Stimulated activated CD8-positive, alpha-beta memory T cell treated with anti-CD3 and anti-CD28 coated beads, Interleukin-12 subunit alpha, Interleukin-12 subunit beta, amount 100 ng/mL, for 24 hours (primary cell): Measurements from ENCODE around the gene EFCAB3.
"Not testable (repeated sequence)": the region's sequence is repeated elsewhere in the genome, so short reads cannot be mapped to it uniquely, and the experiment has no call there.

ENCODE experiments used
- DNase-seq: peaks from one replicate; pipeline ENCODE4 v3.0.0-alpha.2; 2020; ENCODE audit errors: extremely low read depth

The EFCAB3 gene

GRCh38 chr17:62464422-62464821, 84.1 kb downstream of the EFCAB3 start:
- not testable (repeated sequence) for DNase-seq

- not testable (repeated sequence) for DNase-seq
These were observed 84.9 kb downstream of the EFCAB3 start for GRCh38 chr17:62465271-62465670.
